Nephron (organoid): Measurements from ENCODE around the gene IDH2.

Experiments used
- H3K27ac Mint-ChIP-seq, 3 experiments: 2 replicates each; pipeline ENCODE4 v1.8.0; 2020; ENCODE audit warnings: mixed read lengths in 3 of 3, mild to moderate bottlenecking in 2 of 3, moderate library complexity in 1 of 3
- H3K27me3 Mint-ChIP-seq: 2 replicates; pipeline ENCODE4 v1.8.0; 2021; ENCODE audit warnings: low read depth, mild to moderate bottlenecking, moderate library complexity, mixed read lengths
- H3K36me3 Mint-ChIP-seq: 2 replicates; pipeline ENCODE4 v1.8.0; 2020; ENCODE audit warnings: low read depth, mixed read lengths
- H3K4me1 Mint-ChIP-seq: 2 replicates; pipeline ENCODE4 v1.8.0; 2020; ENCODE audit warnings: mixed read lengths
- H3K4me3 Mint-ChIP-seq, 3 experiments: 2 replicates each; pipeline ENCODE4 v1.8.0; 2020; ENCODE audit warnings: mild to moderate bottlenecking in 3 of 3, mixed read lengths in 3 of 3, moderate library complexity in 2 of 3
- H3K9me3 Mint-ChIP-seq: 2 replicates; pipeline ENCODE4 v1.8.0; 2020; ENCODE audit warnings: mixed read lengths
- TF ChIP-seq, protein P1 (sequence below), 3 experiments: fragments of 200-600 bp; sonication (generic); IDR thresholded peaks; one replicate each; pipeline ENCODE4 v1.5.0; 2021; ENCODE audit warnings: antibody characterized with exemption in 3 of 3; ENCODE audit not compliant: unreplicated experiment in 3 of 3

IDH2 gene

DNA sequence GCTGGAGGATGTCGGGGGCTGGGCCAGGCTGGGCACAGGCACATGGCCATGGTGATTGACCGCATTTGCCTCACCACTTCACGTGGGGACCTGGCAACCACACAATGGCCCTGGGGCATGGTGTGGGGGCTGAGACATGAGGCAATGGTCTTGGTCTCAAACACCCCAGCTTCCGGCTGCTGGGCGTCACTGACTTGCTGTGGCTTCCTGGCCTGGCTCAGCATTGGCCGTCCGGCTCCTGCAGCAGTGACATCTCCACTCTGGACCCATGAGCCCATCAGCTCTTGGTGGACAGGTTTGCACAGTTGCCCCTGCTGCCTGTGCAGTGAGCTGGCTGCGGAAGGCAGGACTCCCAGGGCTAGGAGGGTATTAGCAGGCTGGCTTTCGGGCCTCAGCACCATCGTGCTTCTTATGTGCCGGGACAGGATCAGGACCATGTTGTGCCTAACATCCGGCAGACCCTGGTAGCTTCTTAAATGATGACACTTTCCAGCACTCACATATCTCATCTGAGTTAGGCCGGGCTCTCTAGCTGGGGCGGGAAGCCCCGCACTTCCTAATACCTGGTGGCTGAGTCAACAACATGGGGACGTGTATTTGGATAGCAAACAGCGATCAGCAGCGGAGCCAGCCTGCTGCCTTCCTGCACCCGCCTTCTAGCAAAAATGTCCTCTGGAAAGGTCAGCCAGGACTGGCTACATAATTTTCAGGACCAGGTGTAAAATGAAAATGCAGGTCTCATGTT, 67.0 kb downstream of the IDH2 start:
- no peak overlapping the region for H3K4me3 Mint-ChIP-seq
- H3K4me1 Mint-ChIP-seq = peaks cover 54% of the 10 kb centered on the region
- H3K36me3 Mint-ChIP-seq = no peaks in the 10 kb centered on the region
- TF ChIP-seq, protein P1, sequence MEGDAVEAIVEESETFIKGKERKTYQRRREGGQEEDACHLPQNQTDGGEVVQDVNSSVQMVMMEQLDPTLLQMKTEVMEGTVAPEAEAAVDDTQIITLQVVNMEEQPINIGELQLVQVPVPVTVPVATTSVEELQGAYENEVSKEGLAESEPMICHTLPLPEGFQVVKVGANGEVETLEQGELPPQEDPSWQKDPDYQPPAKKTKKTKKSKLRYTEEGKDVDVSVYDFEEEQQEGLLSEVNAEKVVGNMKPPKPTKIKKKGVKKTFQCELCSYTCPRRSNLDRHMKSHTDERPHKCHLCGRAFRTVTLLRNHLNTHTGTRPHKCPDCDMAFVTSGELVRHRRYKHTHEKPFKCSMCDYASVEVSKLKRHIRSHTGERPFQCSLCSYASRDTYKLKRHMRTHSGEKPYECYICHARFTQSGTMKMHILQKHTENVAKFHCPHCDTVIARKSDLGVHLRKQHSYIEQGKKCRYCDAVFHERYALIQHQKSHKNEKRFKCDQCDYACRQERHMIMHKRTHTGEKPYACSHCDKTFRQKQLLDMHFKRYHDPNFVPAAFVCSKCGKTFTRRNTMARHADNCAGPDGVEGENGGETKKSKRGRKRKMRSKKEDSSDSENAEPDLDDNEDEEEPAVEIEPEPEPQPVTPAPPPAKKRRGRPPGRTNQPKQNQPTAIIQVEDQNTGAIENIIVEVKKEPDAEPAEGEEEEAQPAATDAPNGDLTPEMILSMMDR (IDR thresholded peaks at IDR 0.05; ENCODE audit: unreplicated experiment in 3 of 3) = no peak
- no peaks in the 10 kb centered on the region for H3K27me3 Mint-ChIP-seq
- H3K27ac Mint-ChIP-seq = peak overlapping the region; percentile 17 to 57 (median 39)
- no peaks in the 10 kb centered on the region for H3K9me3 Mint-ChIP-seq

- TF ChIP-seq, protein P1 (IDR thresholded peaks at IDR 0.05; ENCODE audit: unreplicated experiment in 3 of 3) = no peak
- H3K27ac Mint-ChIP-seq = peak overlapping the region; percentile 9 to 65 (median 55)
- H3K4me1 Mint-ChIP-seq = peaks cover 43% of the 10 kb centered on the region
- H3K9me3 Mint-ChIP-seq = peaks cover 2% of the 10 kb centered on the region
- H3K27me3 Mint-ChIP-seq = no peaks in the 10 kb centered on the region
- no peak overlapping the region for H3K4me3 Mint-ChIP-seq
- H3K36me3 Mint-ChIP-seq = peaks cover 3% of the 10 kb centered on the region
These were observed 68.8 kb downstream of the IDH2 start for GRCh38 chr15:90033448-90033847.
